ENCODE measurements around the gene EPS8. TPM values are rescaled to one million over a fixed set of nuclear protein-coding genes. Genes with fewer than 3 reads are reported as not detected.
A peak's percentile ranks its signal among the peaks of the same experiment; 100 is the strongest.

EPS8 gene
- total RNA-seq, 1 donor from 2014 or later, result 195 TPM

- DNase-seq (ENCODE audit: low read depth), result no peak
Observed at GRCh38 chr12:15690320-15690719, 98.9 kb downstream of the EPS8 start.

GRCh38 chr12:15689751-15690191, 99.4 kb downstream of the EPS8 start:
- peak; percentile 54 for DNase-seq (ENCODE audit: low read depth)

GRCh38 chr12:15688838-15689625, 100.2 kb downstream of the EPS8 start:
- no peak for DNase-seq (ENCODE audit: low read depth)

GRCh38 chr12:15688202-15688736, 100.9 kb downstream of the EPS8 start:
- no peak for DNase-seq (ENCODE audit: low read depth)

GRCh38 chr12:15687583-15687982, 101.6 kb downstream of the EPS8 start:
- no peak for DNase-seq (ENCODE audit: low read depth)

GRCh38 chr12:15684896-15685658, 104.1 kb downstream of the EPS8 start:
- DNase-seq (ENCODE audit: low read depth), result no peak

GRCh38 chr12:15682826-15683225, 106.4 kb downstream of the EPS8 start:
- DNase-seq (ENCODE audit: low read depth), result no peak

- DNase-seq (ENCODE audit: low read depth), result peak; percentile 91
Observed at GRCh38 chr12:15679151-15679550, 110.0 kb downstream of the EPS8 start.

GRCh38 chr12:15677726-15678201, 111.4 kb downstream of the EPS8 start:
- no peak for DNase-seq (ENCODE audit: low read depth)

- no peak for DNase-seq (ENCODE audit: low read depth)
Observed at GRCh38 chr12:15677228-15677627, 112.0 kb downstream of the EPS8 start.

GRCh38 chr12:15672671-15673270, 116.4 kb downstream of the EPS8 start:
- DNase-seq (ENCODE audit: low read depth), result no peak

GRCh38 chr12:15670756-15671155, 118.4 kb downstream of the EPS8 start:
- DNase-seq (ENCODE audit: low read depth), result no peak

GRCh38 chr12:15669256-15669948, 119.8 kb downstream of the EPS8 start:
- no peak for DNase-seq (ENCODE audit: low read depth)

- DNase-seq (ENCODE audit: low read depth), result peak; percentile 14
Observed at GRCh38 chr12:15664491-15664890, 124.7 kb downstream of the EPS8 start.

GRCh38 chr12:15662983-15663659, 126.1 kb downstream of the EPS8 start:
- no peak for DNase-seq (ENCODE audit: low read depth)

GRCh38 chr12:15662303-15662980, 126.7 kb downstream of the EPS8 start:
- peak; percentile 98 for DNase-seq (ENCODE audit: low read depth)

- no peak for DNase-seq (ENCODE audit: low read depth)
Observed at GRCh38 chr12:15651371-15651770, 137.8 kb downstream of the EPS8 start.

- no peak for DNase-seq (ENCODE audit: low read depth)
Observed at GRCh38 chr12:15650399-15651128, 138.6 kb downstream of the EPS8 start.

GRCh38 chr12:15649347-15649746, 139.8 kb downstream of the EPS8 start:
- no peak for DNase-seq (ENCODE audit: low read depth)

- no peak for DNase-seq (ENCODE audit: low read depth)
Observed at GRCh38 chr12:15648558-15648957, 140.6 kb downstream of the EPS8 start.
